Adrenal gland (tissue), 5 donors: Measurements from ENCODE around the gene SCUBE3.

Source experiments
- CTCF ChIP-seq, 6 experiments: fragments of 450-650 bp in 4 of 6; fragments of 200-600 bp in 2 of 6; sonication (generic) in 1 of 6; IDR thresholded peaks; 1 replicate in 5 of 6; 2 replicates in 1 of 6; pipeline versions ENCODE4 v1.5.1 to v1.8.0; 2016 to 2021; ENCODE audit warnings: antibody characterized with exemption in 6 of 6, mild to moderate bottlenecking in 2 of 6, moderate library complexity in 1 of 6
- POLR2A ChIP-seq, 2 donors: fragments of 450-650 bp; IDR thresholded peaks; one replicate each; pipeline ENCODE4 v1.6.1; 2017; ENCODE audit warnings: antibody characterized with exemption in 2 of 2, mild to moderate bottlenecking in 2 of 2, moderate library complexity in 1 of 2
- donor health status: DM: no; HTN: no; CAD: no.

GRCh38 chr6:35178012-35178411 lies 35.7 kb upstream of the SCUBE3 start:
- no peak for TF ChIP-seq CTCF (IDR thresholded peaks at IDR 0.05)
- no peak for TF ChIP-seq POLR2A (IDR thresholded peaks at IDR 0.05)
